ENCODE measurements around the gene GNAS-AS1. TPM values are rescaled to one million over a fixed set of nuclear protein-coding genes. Genes with fewer than 3 reads are reported as not detected.

GNAS-AS1 gene
- total RNA-seq, 2 experiments from 2014 or later, result 1.0 to 1.6 TPM

- DNase-seq (no peak), ATAC-seq (ENCODE audit: low read depth) (no peak)
- H3K4me1 Mint-ChIP-seq, result peaks cover 17% of the 10 kb centered on the region
- H3K36me3 Mint-ChIP-seq, result peaks cover 12% of the 10 kb centered on the region
- POLR2A ChIA-PET, result no interaction called here
- peaks cover 9% of the 10 kb centered on the region for H3K9me3 Mint-ChIP-seq
- no peak overlapping the region for H3K27ac Mint-ChIP-seq
- H3K27me3 Mint-ChIP-seq, result peaks cover 43% of the 10 kb centered on the region
- H3K4me3 Mint-ChIP-seq, result no peak overlapping the region
Measured at GRCh38 chr20:58816957-58817651, 33.6 kb downstream of the GNAS-AS1 start.

GRCh38 chr20:58816051-58816450 is 34.7 kb downstream of the GNAS-AS1 start:
- peaks cover 5% of the 10 kb centered on the region for H3K9me3 Mint-ChIP-seq
- POLR2A ChIA-PET, result no interaction called here
- peaks cover 17% of the 10 kb centered on the region for H3K4me1 Mint-ChIP-seq
- H3K27me3 Mint-ChIP-seq, result peaks cover 51% of the 10 kb centered on the region
- H3K27ac Mint-ChIP-seq, result no peak overlapping the region
- H3K36me3 Mint-ChIP-seq, result peaks cover 8% of the 10 kb centered on the region
- DNase-seq, result no peak
- no peak for ATAC-seq (ENCODE audit: low read depth)
- H3K4me3 Mint-ChIP-seq, result no peak overlapping the region

- Mint-ChIP-seq H3K27ac (no peak overlapping the region), H3K4me3 (no peak overlapping the region), H3K36me3 (peaks cover 2% of the 10 kb centered on the region), H3K9me3 (peaks cover 1% of the 10 kb centered on the region), H3K27me3 (peaks cover 47% of the 10 kb centered on the region), H3K4me1 (peaks cover 17% of the 10 kb centered on the region)
- ATAC-seq (ENCODE audit: low read depth) (no peak), DNase-seq (no peak)
- POLR2A ChIA-PET, result no interaction called here
Measured at GRCh38 chr20:58815448-58815847, 35.3 kb downstream of the GNAS-AS1 start.

- POLR2A ChIA-PET, result no interaction called here
- Mint-ChIP-seq H3K27me3 (peaks cover 61% of the 10 kb centered on the region), H3K9me3 (no peaks in the 10 kb centered on the region), H3K4me3 (no peak overlapping the region), H3K27ac (no peak overlapping the region), H3K36me3 (no peaks in the 10 kb centered on the region), H3K4me1 (peaks cover 6% of the 10 kb centered on the region)
- ATAC-seq (ENCODE audit: low read depth), result no peak
- no peak for DNase-seq
Measured at GRCh38 chr20:58813369-58813768, 37.3 kb downstream of the GNAS-AS1 start.

GRCh38 chr20:58811334-58811733 is 39.4 kb downstream of the GNAS-AS1 start:
- POLR2A ChIA-PET, result no interaction called here
- H3K4me1 Mint-ChIP-seq, result peaks cover 4% of the 10 kb centered on the region
- no peak for ATAC-seq (ENCODE audit: low read depth)
- DNase-seq, result no peak
- H3K27ac Mint-ChIP-seq, result no peak overlapping the region
- H3K36me3 Mint-ChIP-seq, result no peaks in the 10 kb centered on the region
- no peaks in the 10 kb centered on the region for H3K9me3 Mint-ChIP-seq
- peaks cover 64% of the 10 kb centered on the region for H3K27me3 Mint-ChIP-seq
- no peak overlapping the region for H3K4me3 Mint-ChIP-seq

GRCh38 chr20:58810879-58811250 is 39.8 kb downstream of the GNAS-AS1 start:
- no peaks in the 10 kb centered on the region for H3K36me3 Mint-ChIP-seq
- H3K9me3 Mint-ChIP-seq, result no peaks in the 10 kb centered on the region
- peaks cover 68% of the 10 kb centered on the region for H3K27me3 Mint-ChIP-seq
- no peak for DNase-seq
- POLR2A ChIA-PET, result no interaction called here
- ATAC-seq (ENCODE audit: low read depth), result no peak
- peaks cover 4% of the 10 kb centered on the region for H3K4me1 Mint-ChIP-seq
- no peak overlapping the region for H3K27ac Mint-ChIP-seq
- no peak overlapping the region for H3K4me3 Mint-ChIP-seq

GRCh38 chr20:58810116-58810878 is 40.4 kb downstream of the GNAS-AS1 start:
- Mint-ChIP-seq H3K4me3 (no peak overlapping the region), H3K27me3 (peaks cover 68% of the 10 kb centered on the region), H3K27ac (no peak overlapping the region), H3K4me1 (peaks cover 1% of the 10 kb centered on the region), H3K36me3 (no peaks in the 10 kb centered on the region), H3K9me3 (no peaks in the 10 kb centered on the region)
- no peak for DNase-seq
- no peak for ATAC-seq (ENCODE audit: low read depth)
- POLR2A ChIA-PET, result no interaction called here

GRCh38 chr20:58808271-58809046 is 42.2 kb downstream of the GNAS-AS1 start:
- Mint-ChIP-seq H3K4me1 (peaks cover 1% of the 10 kb centered on the region), H3K36me3 (no peaks in the 10 kb centered on the region), H3K9me3 (no peaks in the 10 kb centered on the region), H3K4me3 (no peak overlapping the region), H3K27ac (no peak overlapping the region), H3K27me3 (peaks cover 64% of the 10 kb centered on the region)
- ATAC-seq (ENCODE audit: low read depth) (no peak), DNase-seq (no peak)
- POLR2A ChIA-PET, result no interaction called here

GRCh38 chr20:58807801-58808200 is 42.9 kb downstream of the GNAS-AS1 start:
- DNase-seq (no peak), ATAC-seq (ENCODE audit: low read depth) (no peak)
- H3K4me1 Mint-ChIP-seq, result no peaks in the 10 kb centered on the region
- peaks cover 65% of the 10 kb centered on the region for H3K27me3 Mint-ChIP-seq
- no peaks in the 10 kb centered on the region for H3K9me3 Mint-ChIP-seq
- H3K4me3 Mint-ChIP-seq, result no peak overlapping the region
- POLR2A ChIA-PET, result no interaction called here
- H3K36me3 Mint-ChIP-seq, result no peaks in the 10 kb centered on the region
- no peak overlapping the region for H3K27ac Mint-ChIP-seq

GRCh38 chr20:58803533-58803932 is 47.2 kb downstream of the GNAS-AS1 start:
- Mint-ChIP-seq H3K4me3 (no peak overlapping the region), H3K4me1 (no peaks in the 10 kb centered on the region), H3K9me3 (no peaks in the 10 kb centered on the region), H3K27me3 (peaks cover 56% of the 10 kb centered on the region), H3K27ac (no peak overlapping the region), H3K36me3 (no peaks in the 10 kb centered on the region)
- POLR2A ChIA-PET, result no interaction called here
- DNase-seq, result no peak
- ATAC-seq (ENCODE audit: low read depth), result no peak

GRCh38 chr20:58802061-58802460 is 48.6 kb downstream of the GNAS-AS1 start:
- Mint-ChIP-seq H3K9me3 (no peaks in the 10 kb centered on the region), H3K4me3 (no peak overlapping the region), H3K4me1 (no peaks in the 10 kb centered on the region), H3K27ac (no peak overlapping the region), H3K27me3 (peaks cover 47% of the 10 kb centered on the region), H3K36me3 (no peaks in the 10 kb centered on the region)
- ATAC-seq (ENCODE audit: low read depth) (no peak), DNase-seq (no peak)
- POLR2A ChIA-PET, result no interaction called here

- no peaks in the 10 kb centered on the region for H3K9me3 Mint-ChIP-seq
- no peaks in the 10 kb centered on the region for H3K4me1 Mint-ChIP-seq
- ATAC-seq (ENCODE audit: low read depth) (no peak), DNase-seq (no peak)
- no peak overlapping the region for H3K27ac Mint-ChIP-seq
- H3K4me3 Mint-ChIP-seq, result no peak overlapping the region
- no peaks in the 10 kb centered on the region for H3K36me3 Mint-ChIP-seq
- peaks cover 34% of the 10 kb centered on the region for H3K27me3 Mint-ChIP-seq
- POLR2A ChIA-PET, result no interaction called here
Measured at GRCh38 chr20:58800134-58800871, 50.4 kb downstream of the GNAS-AS1 start.
